Measurements from ENCODE around the gene EMCN.
"Not testable (repeated sequence)": the region's sequence is repeated elsewhere in the genome, so short reads cannot be mapped to it uniquely, and the experiment has no call there.

Gene EMCN, protein sequence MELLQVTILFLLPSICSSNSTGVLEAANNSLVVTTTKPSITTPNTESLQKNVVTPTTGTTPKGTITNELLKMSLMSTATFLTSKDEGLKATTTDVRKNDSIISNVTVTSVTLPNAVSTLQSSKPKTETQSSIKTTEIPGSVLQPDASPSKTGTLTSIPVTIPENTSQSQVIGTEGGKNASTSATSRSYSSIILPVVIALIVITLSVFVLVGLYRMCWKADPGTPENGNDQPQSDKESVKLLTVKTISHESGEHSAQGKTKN

DNA sequence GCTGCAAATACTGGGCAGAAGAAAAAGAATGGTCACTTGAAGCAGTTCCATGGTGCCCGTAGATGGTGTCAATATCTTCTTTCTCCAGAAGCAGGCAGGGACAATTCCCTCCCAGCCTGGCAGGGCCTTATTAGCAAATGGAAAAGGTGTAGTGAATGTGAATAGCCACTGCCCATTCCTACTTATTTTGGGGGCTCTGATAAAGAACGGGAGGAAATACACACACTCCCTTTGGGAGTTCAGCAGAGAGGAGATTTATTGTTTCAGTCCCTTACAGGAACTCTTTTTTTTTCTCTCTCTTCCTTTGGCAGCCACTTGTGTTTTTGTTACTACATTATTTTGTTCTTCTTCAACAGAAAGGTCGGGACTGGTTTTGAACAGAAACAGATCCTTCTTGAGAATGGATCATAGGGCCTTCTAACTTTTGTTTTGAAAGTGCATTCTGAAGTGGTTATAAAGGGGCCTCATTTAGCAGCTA is at the start of gene EMCN:
EMCN (minus strand) TSS at position 159 of the 478 bp plus-strand sequence; CDS start at position 51, 108 bp downstream.
- DNase-seq (ENCODE audit: low spot score) (no peak), FAIRE-seq (no peak)

DNA sequence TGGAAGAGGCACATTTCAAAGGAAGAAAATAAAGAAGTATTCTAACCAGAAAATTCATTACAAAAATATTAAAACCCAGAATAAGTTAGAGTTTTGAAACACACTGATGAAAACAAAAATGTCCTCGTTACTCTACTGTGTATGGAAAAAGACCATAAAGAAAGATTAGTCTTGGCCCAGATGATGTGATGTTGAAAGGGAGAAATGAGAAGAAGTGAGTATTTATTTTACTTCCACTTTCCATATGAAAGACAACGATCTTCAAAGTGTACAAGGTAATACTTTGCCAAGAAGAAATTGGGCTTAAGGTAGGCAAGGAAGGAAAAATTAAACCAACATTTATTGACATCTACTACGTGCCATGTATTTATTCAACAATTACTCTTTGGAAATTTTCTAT is 48.6 kb upstream of the EMCN start:
- DNase-seq (ENCODE audit: low spot score) (no peak), FAIRE-seq (no peak)

DNA sequence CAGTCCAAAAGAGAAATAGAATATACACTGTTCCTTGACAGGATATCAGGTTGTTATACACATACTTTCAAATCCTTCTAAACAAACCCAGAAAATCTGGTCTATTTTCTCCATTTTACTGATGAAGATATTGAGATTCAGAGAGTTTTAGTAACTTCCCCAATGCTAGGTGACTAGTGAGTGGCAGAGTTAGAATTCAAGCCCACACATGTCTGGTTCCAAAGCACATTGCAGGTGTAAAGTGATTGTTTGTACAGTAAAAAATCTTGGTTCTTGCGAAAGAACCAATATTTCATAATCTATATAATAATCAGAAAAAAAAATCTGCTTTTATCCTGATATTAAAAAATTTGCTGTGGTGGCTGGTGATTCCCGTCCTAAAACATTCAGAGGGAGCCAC is 39.5 kb upstream of the EMCN start:
- DNase-seq (ENCODE audit: low spot score): no peak
- FAIRE-seq: no peak

DNA sequence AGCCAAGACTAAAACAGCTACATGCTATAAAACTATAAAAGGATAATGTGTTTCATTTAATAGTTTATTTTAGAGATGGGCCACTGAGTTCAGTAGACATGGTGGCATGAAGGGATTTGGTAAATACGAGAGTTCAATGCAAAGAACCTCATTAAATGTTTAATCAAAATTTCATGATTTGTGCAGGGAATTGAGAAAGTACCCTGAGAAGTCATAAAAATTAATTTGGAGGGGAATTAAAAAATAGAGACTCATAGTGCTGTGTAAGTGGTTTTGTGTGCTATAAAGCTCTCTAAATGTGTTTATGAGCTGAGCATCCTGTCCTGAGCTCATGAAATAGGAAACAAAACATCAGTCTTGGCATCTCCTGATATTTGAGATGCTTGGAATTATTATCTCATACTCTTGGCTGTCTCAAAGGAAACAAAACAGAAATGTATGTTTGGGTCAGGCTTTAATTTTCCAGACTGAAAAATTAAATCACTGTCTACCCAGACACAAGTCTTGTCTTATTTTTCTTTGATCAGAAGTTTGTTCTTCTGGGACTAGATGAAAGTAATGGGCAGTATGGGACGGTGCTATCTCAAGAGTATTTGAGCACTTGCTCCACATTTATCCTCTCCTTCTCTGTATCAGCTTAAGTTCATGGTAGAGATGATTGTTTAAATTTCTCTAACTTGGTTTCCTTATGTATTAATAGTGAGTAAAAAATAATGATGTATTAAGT is 38.0 kb upstream of the EMCN start:
- no peak for DNase-seq (ENCODE audit: low spot score)
- no peak for FAIRE-seq

DNA sequence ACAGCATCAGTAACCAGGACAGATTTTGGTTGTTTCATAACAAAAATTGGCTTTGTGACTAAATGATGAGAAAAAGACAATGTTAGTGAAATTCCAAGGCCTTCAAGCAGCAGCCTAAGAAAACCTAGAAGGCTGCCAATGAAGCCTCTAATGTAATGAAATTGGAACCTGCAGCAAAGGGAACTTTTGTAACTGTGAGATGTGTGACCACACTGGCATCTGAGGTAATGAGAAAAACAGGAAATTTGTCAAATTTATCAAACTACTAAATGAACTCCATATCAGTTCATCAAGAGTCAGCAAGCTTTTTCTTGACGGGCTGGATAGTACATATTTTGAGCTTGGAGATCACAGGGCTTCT is 30.4 kb upstream of the EMCN start:
- DNase-seq (ENCODE audit: low spot score) (no peak), FAIRE-seq (no peak)

DNA sequence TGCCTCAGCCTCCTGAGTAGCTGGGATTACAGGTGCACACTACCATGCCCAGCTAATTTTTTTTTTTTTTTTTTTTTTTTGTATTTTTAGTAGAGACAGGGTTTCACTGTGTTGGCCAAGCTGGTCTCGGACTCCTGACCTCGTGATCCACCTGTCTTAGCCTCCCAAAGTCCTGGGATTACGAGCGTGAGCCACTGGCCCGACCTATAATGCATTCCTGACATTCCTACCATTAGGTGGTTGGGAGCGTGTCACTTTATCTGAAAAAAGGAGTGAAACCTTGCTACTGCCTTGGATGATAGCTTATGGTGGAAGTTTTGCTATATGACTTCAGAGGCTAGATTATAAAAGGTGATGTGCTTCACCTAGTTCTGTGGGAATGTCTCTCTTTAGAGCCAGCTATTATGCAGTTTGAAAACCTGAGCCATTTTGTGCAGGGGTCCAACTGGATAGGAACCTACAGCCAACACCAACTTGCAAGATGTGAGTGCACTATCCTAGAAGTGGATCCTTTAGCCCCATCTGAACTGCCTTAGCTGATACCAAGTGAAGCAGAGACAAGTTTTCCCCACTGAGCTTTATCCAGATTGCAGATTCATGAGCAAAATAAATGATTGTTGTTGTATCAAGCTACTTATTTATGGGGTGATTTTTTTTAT is 29.8 kb upstream of the EMCN start:
- FAIRE-seq (no peak), DNase-seq (ENCODE audit: low spot score) (no peak)

DNA sequence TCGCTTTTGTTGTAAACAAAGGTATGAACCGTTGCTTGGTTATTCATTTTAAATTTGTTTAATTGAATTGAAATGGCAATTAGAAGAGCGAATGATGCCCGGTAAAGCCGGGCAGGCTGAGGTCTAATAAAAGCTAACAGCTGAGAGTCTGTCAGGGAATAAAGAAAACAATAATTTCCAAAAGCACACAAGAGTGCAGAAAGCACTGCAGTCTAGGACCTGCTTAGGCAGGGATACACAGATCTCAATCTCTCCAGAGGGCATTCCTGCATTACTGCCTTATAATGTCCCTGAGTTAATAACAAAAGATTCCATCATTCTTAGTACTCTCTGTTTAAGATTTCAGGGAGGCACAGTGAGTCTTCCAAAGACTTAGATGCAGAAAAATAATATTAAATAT is 27.6 kb upstream of the EMCN start:
- FAIRE-seq (no peak), DNase-seq (ENCODE audit: low spot score) (no peak)

DNA sequence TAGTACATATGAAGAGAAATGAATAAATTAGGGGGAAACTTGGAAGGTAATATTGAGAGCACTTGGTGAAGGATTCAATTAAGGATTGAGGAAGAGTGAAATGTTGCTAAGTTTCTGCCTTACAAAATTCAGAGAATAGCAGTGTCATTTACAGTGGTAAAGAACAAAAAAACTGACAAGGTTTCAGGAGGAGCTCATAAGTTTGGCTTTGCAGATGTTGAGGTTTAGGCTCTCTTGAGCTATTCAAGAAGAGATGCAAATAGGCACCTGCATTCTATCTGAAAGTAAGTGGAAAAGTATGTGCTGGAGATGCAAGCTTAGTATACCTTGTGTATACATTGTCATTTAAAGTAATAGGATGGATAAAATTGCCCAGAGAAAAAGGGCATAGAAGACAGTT is 22.3 kb upstream of the EMCN start:
- no peak for FAIRE-seq

DNA sequence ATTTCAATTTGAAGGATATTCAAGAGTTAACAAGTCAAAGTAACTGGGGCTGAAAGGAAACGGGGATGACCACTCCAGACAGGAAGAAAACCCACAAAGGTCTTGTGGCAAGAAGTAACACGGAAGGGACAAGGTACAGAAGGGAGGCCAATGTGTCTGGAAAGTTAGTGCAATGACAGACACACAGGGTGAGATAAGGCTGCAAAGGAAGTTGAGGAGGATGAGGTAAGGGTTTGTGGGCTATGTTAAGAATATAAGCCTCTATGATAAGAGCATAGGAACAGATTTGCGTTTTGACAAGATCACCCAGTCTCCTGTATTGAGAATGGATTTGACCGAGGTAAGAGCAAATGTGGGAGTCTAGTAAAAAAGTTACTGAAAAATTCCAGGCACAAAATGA is 21.9 kb upstream of the EMCN start:
- FAIRE-seq: no peak
- no peak for DNase-seq (ENCODE audit: low spot score)

More for the DNA sequence above, 22.3 kb upstream of the EMCN start:
- DNase-seq (ENCODE audit: low spot score): no peak

DNA sequence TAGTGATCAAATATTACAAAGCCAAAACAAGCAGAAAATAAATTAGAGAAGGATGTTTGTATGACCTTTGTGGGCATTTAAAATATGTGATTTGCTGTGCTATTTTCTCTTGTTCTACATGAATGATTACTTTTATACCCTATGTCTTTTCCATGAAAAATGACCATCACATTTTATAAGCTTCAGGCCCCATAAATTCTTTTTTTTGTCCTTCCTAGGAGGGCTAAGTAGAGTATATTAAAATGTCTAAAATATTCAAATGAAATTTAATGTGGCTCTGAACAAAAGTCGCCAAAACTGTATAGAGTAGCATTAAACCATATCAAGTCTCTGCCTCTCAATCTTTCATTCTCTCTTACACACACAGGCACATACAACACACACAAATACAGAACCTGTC is 15.9 kb upstream of the EMCN start:
- DNase-seq (ENCODE audit: low spot score): no peak
- FAIRE-seq: no peak

DNA sequence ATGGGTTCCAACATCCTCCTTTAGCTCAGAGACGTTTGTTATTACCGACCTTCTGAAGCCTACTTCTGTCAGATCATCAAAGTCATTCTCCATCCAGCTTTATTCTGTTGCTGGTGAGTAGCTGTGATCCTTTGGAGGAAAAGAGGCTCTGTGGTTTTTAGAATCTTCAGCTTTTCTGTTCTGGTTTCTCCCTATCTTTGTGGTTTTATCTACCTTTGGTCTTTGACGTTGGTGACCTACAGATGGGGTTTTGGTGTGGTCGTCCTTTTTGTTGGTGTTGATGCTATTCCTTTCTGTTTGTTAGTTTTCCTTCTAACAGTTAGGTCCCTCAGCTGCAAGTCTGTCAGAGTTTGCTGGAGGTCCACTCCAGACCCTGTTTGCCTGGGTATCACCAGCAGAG is 12.3 kb upstream of the EMCN start:
- DNase-seq (ENCODE audit: low spot score); FAIRE-seq: not testable (repeated sequence)

DNA sequence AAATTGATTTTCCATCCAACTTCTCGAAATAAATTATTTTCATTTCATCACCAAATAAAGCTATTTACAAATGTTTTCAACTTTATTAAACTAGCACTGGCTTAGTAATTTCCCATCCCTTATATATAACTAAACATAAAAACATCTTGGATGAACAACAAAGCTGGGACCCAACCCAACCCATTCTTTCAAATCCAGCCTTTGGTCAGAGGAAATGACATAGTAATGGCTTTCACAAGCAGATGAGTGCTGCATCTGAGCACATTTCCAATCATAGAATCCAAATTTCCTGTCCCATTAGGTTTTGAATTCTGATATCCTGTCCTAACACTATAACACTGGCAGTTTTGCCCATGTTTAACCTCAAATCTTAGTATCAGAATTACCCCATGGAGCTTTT is 7.9 kb upstream of the EMCN start:
- no peak for FAIRE-seq
- DNase-seq (ENCODE audit: low spot score): no peak

DNA sequence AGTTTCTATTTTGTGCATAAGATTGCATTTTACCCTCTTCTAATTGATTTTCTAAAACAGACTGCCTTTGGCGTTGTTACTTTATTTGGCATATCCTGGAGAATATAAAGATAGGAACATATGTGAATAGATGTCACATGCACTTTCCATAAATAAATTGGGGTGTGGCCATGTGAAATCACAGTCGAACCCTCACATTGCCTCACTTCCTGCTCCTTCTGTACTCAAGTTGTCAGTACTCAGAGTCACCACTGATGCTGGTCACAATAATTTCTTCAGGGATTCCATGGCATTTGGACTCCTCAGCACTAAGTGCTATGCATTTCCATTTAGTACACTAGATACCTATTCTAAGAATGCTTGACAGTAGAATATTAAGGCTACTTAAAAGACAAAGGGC is 1.4 kb upstream of the EMCN start:
- DNase-seq (ENCODE audit: low spot score): no peak
- no peak for FAIRE-seq

DNA sequence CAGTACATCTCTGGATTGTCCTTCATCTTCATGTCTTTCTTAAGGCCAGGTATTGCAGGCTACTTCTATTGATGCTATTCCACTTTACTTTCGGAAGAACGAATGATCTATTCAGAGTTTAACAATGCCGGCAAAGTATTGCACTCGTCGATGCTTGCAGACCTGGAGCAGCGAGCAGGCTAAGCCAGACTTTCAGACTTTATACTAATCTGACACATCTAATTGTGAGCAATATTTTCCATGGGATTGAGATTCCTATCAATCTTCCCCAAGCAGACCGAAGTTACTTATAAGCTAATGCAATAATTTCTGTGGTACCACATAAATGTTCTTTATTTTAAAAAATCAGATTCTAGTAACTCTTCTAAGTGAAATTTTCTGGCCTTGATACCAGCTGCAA is 1.6 kb downstream of the EMCN start:
- no peak for DNase-seq (ENCODE audit: low spot score)
- FAIRE-seq: no peak

DNA sequence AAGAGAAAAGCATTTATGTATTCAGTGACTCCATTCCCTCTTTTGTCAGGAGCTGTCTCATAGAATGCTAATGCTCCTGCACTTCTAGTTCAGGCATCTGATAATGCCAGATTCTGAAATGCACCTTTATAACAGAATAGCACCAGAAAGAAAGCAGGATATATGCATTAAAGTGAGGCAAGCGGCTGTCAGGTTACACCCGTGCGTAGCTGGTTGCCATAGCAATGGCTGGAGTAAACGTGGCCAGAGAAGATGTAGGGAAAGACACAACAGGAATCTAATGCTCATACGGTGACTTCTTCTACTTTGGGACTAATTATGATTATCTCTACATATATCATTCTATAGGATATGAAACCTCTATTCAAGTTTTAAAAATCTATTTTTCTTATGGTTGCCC is 5.9 kb downstream of the EMCN start:
- DNase-seq (ENCODE audit: low spot score) (no peak), FAIRE-seq (no peak)

DNA sequence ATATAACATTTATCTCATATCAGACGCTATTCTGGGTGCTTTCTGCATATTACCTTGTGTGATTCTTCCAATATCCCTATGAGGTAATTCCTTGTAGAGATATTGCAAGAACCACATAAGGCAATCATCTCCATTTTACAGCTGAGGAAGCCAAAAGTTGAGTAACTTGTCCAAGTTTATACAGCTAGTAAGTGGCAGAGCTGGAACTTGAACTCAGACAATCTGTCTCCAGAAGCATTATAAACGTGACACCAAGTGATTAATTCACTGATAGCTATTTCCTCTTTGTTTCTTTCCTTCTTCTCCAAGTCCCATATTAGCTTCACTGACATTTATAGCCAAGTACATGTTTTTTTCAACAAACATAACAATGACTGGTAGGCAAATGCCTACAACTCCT is 7.3 kb downstream of the EMCN start:
- DNase-seq (ENCODE audit: low spot score) (no peak), FAIRE-seq (no peak)

DNA sequence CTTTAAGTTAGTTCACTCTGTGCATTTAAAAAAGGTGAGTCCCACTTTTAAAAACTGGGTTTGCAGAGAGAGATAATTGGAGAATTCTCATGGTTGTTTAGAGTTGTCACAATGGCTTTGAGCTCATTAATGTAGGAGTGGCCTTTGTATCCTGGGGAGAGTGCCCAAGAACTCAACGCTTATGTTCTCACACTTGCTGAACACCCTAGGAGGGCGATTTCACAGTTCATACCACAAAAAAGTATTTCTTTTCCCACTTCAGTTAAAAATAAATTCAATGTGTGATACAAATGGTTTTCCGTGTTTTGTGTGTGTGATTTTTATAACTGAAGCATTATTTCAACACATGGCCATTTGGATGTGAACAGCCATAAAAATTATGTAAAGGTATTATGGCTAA is 8.4 kb downstream of the EMCN start:
- no peak for FAIRE-seq

DNA sequence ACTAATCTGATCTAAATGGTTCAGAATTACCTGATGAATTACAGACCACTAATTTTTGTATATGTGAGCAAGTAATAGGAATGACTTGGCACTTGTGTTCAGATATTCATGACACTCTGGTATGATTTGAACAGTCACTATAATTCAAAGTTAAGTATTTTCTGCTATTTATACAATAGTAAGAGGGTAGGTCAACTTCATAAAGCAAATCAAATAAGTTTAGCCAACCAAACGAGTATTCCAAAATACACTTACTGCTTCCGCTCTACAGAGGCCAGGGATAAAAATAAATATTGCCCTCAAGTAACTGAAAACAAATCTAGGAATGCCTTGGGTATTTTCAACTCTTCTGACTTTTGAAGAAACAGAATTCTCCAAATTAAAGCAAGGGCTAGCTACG is 9.1 kb downstream of the EMCN start:
- DNase-seq (ENCODE audit: low spot score) (no peak), FAIRE-seq (no peak)

More for the DNA sequence above, 8.4 kb downstream of the EMCN start:
- no peak for DNase-seq (ENCODE audit: low spot score)

DNA sequence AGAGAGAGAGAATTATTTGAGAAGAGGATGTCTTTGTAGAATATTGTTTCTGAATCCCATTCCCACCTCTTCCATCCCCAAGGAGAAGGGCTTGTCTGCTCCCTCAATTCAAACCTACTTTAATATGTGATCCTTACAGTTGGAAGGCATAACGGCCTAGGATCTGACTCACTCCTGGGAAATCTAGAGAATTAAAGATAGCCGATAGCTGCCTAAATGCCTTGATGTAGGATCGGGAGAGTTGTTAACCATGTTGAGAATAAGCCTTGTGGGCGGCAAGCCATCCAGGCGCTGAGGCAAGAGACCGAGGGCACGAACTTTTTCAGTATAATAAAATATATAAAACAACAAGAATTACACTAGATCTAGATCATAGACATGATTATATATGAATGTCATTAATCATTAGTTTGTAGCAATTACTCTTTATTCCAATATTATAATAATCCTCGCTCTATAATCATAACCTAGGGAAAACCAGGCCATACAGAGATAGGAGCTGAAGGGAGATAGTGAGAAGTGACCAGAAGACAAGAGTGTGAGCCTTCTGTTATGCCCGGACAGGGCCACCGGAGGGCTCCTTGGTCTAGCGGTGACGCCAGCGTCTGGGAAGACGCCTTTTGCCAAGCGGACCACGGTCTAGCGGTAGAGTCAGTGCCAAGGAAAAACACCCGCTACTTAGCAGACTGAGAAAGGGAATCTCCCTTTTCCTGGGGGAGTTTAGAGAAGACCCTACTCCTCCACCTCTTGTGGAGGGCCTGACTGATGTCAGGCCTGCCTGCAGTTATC is 13.5 kb downstream of the EMCN start:
- no peak for DNase-seq (ENCODE audit: low spot score)
- no peak for FAIRE-seq

DNA sequence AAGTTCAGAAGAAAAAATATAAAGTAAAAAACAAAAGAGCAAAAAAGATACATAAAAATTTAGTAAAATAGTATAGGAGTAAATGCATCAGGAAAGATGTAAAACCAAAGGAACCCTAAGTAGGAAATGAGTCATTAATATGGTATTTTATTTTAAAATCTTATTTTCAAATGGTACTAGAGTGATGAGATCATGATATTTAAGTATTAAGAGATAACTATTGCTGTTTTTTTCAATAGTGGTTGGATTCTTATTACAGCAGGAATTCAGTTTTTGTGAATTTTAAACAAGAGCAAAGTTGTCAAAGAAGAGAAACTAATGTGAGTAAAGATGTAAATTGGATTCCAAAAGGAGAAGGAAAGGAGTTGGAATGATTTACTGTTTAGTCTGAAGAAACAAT is 20.0 kb downstream of the EMCN start:
- DNase-seq (ENCODE audit: low spot score): no peak
- FAIRE-seq: no peak

DNA sequence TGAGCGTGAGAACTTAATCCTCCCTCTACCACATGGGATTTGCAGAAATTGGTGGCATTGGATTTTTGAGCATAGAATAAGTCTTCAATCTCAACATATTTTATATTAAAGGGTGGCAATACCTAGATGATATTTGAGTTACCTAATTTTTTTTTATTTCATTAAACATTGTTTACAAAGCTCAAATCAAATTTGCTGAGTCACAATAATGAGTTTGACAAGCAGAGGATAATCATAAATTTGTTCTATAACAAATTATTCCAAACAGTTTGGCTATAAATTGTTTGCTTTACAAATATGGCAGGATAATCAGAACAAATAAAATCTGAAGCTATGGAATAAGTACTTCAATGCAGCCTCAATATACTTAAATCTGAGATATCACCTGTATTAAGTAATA is 22.7 kb downstream of the EMCN start:
- DNase-seq (ENCODE audit: low spot score) (no peak), FAIRE-seq (no peak)

DNA sequence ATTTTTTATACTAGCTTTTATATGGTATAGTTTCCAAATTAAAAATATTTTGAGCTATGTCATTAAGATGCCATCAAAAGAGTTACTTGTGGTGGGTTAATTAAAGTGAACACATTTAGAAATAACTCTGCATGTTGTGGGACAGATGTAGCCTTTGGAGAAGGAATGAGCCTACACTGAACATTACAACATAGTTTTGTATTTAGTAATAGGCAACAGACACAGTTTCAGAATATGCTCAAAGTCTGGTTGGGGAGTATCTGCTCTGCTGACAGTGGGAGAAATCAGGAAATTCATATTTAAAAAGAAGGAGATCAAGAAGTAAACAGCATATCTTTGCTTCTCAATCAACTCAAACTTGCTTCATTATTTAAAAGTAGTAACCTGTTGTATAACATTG is 23.7 kb downstream of the EMCN start:
- FAIRE-seq: no peak
- no peak for DNase-seq (ENCODE audit: low spot score)
